Gastroesophageal sphincter (tissue), 4 donors: ENCODE results near the gene VGLL1. TPM values are rescaled to one million over a fixed set of nuclear protein-coding genes. Genes with fewer than 3 reads are reported as not detected.

ENCODE experiments used
- ATAC-seq: fragments of 150-250 bp; one replicate; pipeline ENCODE4 v1.9.1; 2016; ENCODE audit warnings: mild to moderate bottlenecking, moderate library complexity
- H3K27ac ChIP-seq, 4 donors: fragments of 200-600 bp; sonication (generic) in 3 of 4; 1 replicate in 3 of 4; 2 replicates in 1 of 4; pipeline ENCODE4 v1.5.1; 2016 to 2019
- H3K27me3 ChIP-seq: fragments of 200-600 bp; sonication (generic); one replicate; pipeline ENCODE4 v1.5.1; 2019
- H3K36me3 ChIP-seq, 2 donors: fragments of 200-600 bp; sonication (generic); one replicate each; pipeline ENCODE4 v1.5.1; 2019; ENCODE audit warnings: control low read depth in 1 of 2
- H3K4me1 ChIP-seq, 3 donors: fragments of 200-600 bp; sonication (generic); 1 replicate in 2 of 3; 2 replicates in 1 of 3; pipeline ENCODE4 v1.5.1; 2016 to 2019; ENCODE audit warnings: control low read depth in 2 of 3
- H3K4me3 ChIP-seq, 2 donors: fragments of 200-600 bp; sonication (generic); one replicate each; pipeline ENCODE4 v1.5.1; 2019; ENCODE audit warnings: mild to moderate bottlenecking in 1 of 2, moderate library complexity in 1 of 2
- H3K9me3 ChIP-seq, 3 donors: fragments of 200-600 bp; sonication (generic); one replicate each; pipeline ENCODE4 v1.5.1; 2017 to 2019; ENCODE audit warnings: control low read depth in 2 of 3
- CTCF ChIP-seq, 4 experiments: fragments of 200-600 bp in 2 of 4; fragments of 450-650 bp in 2 of 4; sonication (generic) in 1 of 4; IDR thresholded peaks; one replicate each; pipeline ENCODE4 v1.5.1; 2017 to 2019; ENCODE audit warnings: antibody characterized with exemption in 4 of 4, mild to moderate bottlenecking in 2 of 4, moderate library complexity in 2 of 4
- EP300 ChIP-seq: sonication (generic); formaldehyde crosslinking; IDR thresholded peaks from one replicate; pipeline ENCODE4 v1.6.1; 2017; ENCODE audit warnings: antibody characterized with exemption, mild to moderate bottlenecking
- POLR2A ChIP-seq, 2 donors: fragments of 450-650 bp; IDR thresholded peaks; one replicate each; pipeline ENCODE4 v1.6.1; 2017; ENCODE audit warnings: antibody characterized with exemption in 2 of 2, mild to moderate bottlenecking in 2 of 2, moderate library complexity in 1 of 2
- POLR2AphosphoS5 ChIP-seq: sonication (generic); formaldehyde crosslinking; IDR thresholded peaks from one replicate; pipeline ENCODE4 v1.6.1; 2017; ENCODE audit warnings: antibody characterized with exemption
- WGBS, 2 donors: methylation state at CpG; one replicate each; pipeline ENCODE4 v1.1.5; 2018; ENCODE audit warnings: low coverage in 1 of 2; 5-methylcytosine and 5-hydroxymethylcytosine counted together
- total RNA-seq, 4 donors: library from RNA; depleted of rRNA; stranded (reverse); fragments of >200 nt; gene quantifications; one replicate each; pipeline ENCODE4 v1.1.0, GENCODE V29; 2016

The VGLL1 gene
- total RNA-seq = under 1 TPM in 1 of 4 donors, not detected in 3; 0.87 TPM

GRCh38 chrX:136531951-136532350 is at the start of gene VGLL1:
VGLL1 (plus strand) TSS chrX:136532215; CDS start chrX:136536021, 3,806 bp downstream.
- peaks cover 0 to 3% (median 0%) of the 10 kb centered on the region in 3 donors for H3K4me1 ChIP-seq
- WGBS, 2 donors = 100% methylated on average over 1 of the region's 3 CpGs; no CpG with 5 or more reads in 1 of the 2 donors
- no peaks in the 10 kb centered on the region for H3K27me3 ChIP-seq
- ATAC-seq = no peak
- H3K9me3 ChIP-seq = no peaks in the 10 kb centered on the region
- no peak for TF ChIP-seq POLR2A (IDR thresholded peaks at IDR 0.05)
- TF ChIP-seq POLR2AphosphoS5 = no peak
- TF ChIP-seq CTCF (IDR thresholded peaks at IDR 0.05) = no peak
- no peak for TF ChIP-seq EP300
- H3K36me3 ChIP-seq = no peaks in the 10 kb centered on the region
- H3K27ac ChIP-seq = no peak within 1 kb of the TSS
- no peak within 1 kb of the TSS for H3K4me3 ChIP-seq

- no peak within 1 kb of the TSS for H3K27ac ChIP-seq
- TF ChIP-seq EP300 (no peak), POLR2A (IDR thresholded peaks at IDR 0.05) (no peak)
- H3K9me3 ChIP-seq = no peaks in the 10 kb centered on the region
- 55 to 74% methylated on average over 3 of the region's 4 CpGs for WGBS, 2 donors
- no peak for ATAC-seq
- peaks cover 7% of the 10 kb centered on the region for H3K27me3 ChIP-seq
- no peaks in the 10 kb centered on the region for H3K4me1 ChIP-seq
- H3K36me3 ChIP-seq = no peaks in the 10 kb centered on the region
- no peak within 1 kb of the TSS for H3K4me3 ChIP-seq
These were observed 44.4 kb upstream of the VGLL1 start, which contains the start of gene BRS3 for GRCh38 chrX:136487647-136488046. BRS3 (plus strand) TSS chrX:136487947; CDS start chrX:136488115, 168 bp downstream.

GRCh38 chrX:136488706-136489105 is 43.3 kb upstream of the VGLL1 start:
- 32 to 34% methylated on average over 5 of the region's 5 CpGs for WGBS, 2 donors
- Histone ChIP-seq H3K4me1 (no peaks in the 10 kb centered on the region), H3K4me3 (no peak overlapping the region), H3K36me3 (no peaks in the 10 kb centered on the region), H3K9me3 (no peaks in the 10 kb centered on the region), H3K27me3 (peaks cover 7% of the 10 kb centered on the region), H3K27ac (no peak overlapping the region)
- no peak for ATAC-seq
- TF ChIP-seq POLR2AphosphoS5 (no peak), CTCF (IDR thresholded peaks at IDR 0.05) (no peak), EP300 (no peak), POLR2A (IDR thresholded peaks at IDR 0.05) (no peak)

GRCh38 chrX:136491832-136492231 is 40.2 kb upstream of the VGLL1 start:
- Histone ChIP-seq H3K4me3 (no peak overlapping the region), H3K27ac (no peak overlapping the region), H3K36me3 (no peaks in the 10 kb centered on the region), H3K4me1 (no peaks in the 10 kb centered on the region), H3K27me3 (peaks cover 7% of the 10 kb centered on the region), H3K9me3 (no peaks in the 10 kb centered on the region)
- TF ChIP-seq POLR2A (IDR thresholded peaks at IDR 0.05) = no peak
- TF ChIP-seq POLR2AphosphoS5 = no peak
- no peak for TF ChIP-seq CTCF (IDR thresholded peaks at IDR 0.05)
- no peak for TF ChIP-seq EP300
- WGBS, 2 donors = 38 to 100% methylated on average over 1 to 2 of the region's 6 CpGs
- no peak for ATAC-seq

GRCh38 chrX:136493011-136493410 is 39.0 kb upstream of the VGLL1 start:
- no peaks in the 10 kb centered on the region for H3K36me3 ChIP-seq
- peaks cover 7% of the 10 kb centered on the region for H3K27me3 ChIP-seq
- no peaks in the 10 kb centered on the region for H3K9me3 ChIP-seq
- 20 to 33% methylated on average over 1 of the region's 1 CpG for WGBS, 2 donors
- TF ChIP-seq EP300 (no peak), POLR2AphosphoS5 (no peak), POLR2A (IDR thresholded peaks at IDR 0.05) (no peak), CTCF (IDR thresholded peaks at IDR 0.05) (no peak)
- no peaks in the 10 kb centered on the region for H3K4me1 ChIP-seq
- H3K4me3 ChIP-seq = no peak overlapping the region
- no peak for ATAC-seq
- H3K27ac ChIP-seq = no peak overlapping the region
